ENCODE measurements around the gene PSMG3.

The PSMG3 gene

DNA sequence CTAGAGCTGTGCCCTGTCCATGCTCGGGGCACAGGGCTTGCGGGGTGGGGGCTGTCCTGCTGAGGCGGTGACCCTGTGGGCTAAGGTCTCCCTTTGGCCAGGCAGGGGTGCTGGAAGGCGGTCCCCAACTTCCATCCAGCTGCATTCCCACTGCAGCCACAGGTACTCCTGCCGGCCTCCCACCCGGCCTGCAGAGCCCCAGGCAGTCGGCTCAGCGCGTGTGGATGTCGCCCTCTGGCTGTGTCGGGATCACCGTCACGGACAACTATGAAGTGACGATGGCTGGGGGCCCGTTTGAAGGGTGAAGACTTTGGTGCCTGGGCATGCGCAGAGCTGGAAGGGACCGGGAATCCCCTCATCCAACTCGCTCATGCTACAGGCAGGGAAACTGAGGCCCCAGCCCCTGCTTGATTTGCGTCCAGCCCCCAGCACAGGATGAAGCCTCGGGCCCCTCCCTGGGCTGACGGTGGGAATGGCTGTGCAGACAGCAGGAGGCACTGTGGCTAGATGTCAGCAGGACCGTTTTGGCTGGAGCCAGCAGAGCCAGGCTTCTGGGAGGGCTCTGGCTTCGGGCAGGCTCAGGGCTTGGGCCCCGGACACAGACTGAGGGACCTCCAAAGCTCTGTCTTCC, 11.5 kb downstream of the PSMG3 start:
- no peak for DNase-seq (ENCODE audit: low read depth)

DNA sequence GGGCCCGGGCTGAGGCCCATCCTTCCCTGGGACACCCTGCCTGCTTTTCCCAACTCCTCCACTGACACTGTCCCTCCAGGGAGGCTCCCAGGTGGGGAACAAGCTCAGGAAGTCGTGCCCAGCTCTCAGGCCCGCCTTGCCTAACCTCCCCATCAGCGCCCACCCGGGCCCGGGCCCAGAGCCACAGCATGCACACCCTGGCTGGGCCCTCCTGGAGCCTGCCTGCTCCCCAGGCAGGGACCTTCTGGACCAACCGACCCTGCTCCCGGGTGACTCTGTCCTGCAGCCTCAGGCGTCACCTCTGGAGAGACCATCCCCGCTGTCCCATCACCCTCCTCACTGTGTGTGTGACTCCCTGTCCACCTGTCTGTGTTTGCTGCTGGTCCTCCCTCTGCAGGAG, 12.1 kb downstream of the PSMG3 start:
- DNase-seq (ENCODE audit: low read depth), result no peak

DNA sequence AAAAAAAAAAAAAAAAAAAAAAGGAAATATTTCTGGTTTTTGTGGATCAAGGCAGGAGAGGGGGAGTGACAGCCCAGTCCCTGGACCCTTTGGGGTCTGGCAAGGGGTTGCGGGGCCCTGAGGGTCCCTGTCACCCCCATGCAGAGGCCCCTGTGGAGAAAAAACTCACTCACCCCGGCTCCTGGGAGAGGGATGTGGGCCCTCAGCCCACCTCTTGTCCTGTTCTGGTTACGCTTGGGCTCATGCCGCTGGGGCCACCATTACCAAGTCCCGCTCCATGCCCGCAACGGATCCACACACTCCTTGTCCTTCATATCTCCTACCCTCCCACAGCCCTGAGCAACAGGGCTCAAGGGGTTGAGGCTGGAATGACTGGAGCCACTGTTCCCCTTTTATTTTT, 12.8 kb downstream of the PSMG3 start:
- no peak for DNase-seq (ENCODE audit: low read depth)

DNA sequence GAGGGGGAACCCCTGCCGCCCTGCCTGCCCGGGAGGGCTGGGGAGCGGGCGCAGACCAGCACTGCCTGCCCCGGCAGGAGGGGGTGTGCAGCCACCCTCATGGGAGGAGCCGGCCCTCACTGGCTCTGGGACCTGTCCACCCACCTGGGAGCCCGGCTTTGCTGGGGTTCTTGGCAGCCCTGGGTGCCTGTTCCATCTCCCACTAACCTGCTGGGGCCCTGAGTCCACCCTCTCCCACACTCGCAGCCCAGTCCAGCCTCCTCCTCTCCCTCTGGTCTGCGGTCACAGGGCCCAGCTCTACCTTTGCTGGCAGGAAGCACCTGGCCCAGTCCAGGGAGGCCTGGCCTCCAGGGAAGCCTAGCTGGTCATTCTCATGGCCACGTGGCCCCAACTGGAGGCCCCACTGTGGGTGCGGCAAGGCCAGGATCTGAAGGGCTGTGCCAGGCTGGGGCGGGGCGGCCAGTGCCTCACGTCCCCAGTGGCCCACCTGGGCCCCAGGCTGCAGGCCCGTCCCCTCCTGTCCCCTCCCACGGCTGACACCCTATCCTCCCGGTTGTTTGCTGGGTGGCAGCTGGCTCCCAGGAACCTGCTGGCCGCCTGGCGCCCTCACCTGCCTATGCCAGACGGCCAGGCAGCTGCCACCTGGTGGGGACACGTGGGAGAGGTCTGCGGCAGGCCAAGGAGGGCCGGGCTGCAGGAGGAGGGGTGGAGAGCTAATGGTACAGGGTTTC, 13.9 kb downstream of the PSMG3 start, which contains the start of gene TMEM184A:
TMEM184A (minus strand) TSS at position 393 of the 731 bp plus-strand sequence. CDS start 721 bp downstream, outside the sequence.
- DNase-seq (ENCODE audit: low read depth), result no peak

DNA sequence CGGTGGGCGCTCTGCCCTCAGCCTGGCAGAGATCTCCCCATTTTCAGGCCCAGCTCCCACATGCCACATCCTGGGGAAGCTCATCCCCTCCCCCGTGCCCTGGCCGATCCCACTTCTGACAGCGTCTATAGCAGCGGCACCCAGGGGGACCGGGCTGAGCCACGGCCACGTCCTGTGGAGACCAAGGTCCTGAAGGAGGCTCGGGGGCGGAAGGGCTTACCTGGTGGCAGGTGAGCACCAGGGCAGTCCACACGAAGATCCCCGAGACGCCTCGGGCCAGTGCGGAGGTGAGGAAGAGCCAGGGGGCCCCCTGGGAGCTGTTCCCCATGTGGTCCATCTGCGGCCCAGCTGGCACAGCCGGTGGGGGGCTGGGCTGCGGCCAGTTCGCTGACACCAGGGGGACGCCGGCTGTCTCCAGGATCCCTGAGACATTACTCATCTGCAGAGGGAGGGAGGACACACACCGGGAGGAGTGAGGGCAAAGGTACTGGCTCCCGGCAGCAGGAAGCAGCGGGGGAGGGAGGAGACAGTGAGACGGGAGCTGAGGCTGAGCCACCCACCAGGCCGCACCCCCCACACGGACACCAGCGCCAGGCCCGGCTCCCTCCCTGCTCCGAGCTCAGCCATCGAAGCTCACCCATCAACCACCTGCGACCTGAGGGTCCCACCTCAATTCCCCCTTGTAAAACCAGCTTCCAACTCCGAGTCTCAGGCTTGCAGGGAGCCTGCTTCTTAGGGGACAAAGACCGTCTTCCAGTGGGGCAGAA, 14.6 kb downstream of the PSMG3 start:
- no peak for DNase-seq (ENCODE audit: low read depth)

DNA sequence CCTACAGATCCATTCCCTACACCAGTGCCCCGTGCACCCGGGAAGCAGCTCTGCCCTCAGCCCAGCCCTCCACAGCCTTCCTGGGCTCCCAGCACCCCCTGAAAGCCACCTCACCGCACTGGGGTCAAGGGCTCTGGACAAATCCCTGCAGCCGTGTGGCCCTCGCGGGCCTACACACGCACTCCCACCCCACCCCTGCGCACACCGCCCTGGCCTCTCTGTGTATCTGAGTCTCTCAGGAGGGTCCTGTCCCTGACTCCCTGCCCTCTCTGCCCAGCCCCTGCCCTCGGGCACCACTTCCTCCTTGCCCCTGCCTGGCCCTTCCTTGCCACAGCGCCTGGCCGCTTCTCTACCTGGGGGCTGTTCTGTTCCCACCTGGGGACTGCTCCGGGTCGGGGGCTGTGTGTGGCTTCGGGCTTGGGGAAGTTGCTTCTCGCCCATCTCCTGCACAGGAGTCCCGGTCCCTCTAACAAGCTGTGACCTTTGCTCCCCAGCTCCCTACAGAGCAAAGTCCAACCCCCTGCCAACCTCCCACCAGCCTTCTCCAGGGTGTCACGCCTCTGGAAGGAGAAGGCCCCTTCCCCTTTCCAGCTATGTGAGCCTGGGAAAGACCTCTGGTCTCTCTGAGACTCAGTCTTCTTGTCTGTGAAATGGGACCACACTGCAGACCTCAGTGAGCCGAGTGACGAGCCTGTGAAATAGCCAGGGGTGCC, 15.3 kb downstream of the PSMG3 start:
- no peak for DNase-seq (ENCODE audit: low read depth)

DNA sequence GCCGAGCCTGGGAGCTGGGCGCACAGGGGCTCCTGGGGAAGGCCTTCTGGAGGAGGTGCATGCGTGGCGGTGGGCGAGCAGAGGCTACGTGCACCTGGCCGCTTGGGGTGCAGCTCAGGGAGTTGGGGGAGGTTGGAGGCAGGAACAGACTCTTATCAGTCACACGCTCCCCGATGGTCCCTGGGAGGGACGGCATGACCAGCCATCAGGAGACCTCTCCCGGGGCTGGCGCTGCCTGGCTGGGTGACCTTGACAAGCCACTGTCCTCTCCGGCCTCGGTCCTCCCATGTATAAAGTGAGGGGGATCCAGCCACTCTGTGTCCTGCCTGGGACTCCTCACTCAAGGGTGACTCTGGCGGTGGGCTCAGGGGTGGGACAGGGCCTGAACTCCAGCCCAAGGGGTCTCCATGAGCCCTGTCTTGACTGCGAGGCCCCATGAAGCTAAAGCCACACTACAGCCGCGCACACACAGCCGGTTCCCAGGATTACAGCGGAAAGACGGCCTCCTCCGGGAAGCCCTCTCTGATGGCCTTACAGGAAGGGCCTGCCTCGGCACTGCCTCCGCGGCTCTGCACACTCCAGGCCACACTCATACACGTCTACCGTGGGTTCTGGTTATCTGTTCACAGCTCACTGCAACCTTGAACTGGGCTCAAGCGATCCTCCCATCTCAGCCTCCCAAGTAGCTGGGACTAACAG, 16.2 kb downstream of the PSMG3 start:
- DNase-seq (ENCODE audit: low read depth), result no peak

DNA sequence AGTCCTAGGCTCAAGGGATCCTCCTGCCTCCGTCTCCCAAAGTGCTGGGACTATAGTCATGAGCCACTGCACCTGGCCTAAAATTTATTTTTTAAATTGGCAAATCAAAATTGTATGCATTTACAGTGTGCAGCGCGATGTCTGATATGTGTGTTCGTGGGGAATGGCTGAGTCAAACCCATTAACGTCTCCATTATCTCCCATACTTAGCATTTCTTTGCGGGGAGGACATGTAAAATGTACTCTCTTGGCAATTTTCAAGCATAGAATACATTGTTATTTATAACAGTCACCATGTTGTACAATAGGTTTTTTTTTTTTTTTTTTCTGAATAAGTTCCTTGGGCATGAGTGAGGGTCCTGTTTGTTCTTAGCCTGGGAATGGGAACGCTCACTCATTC, 17.6 kb downstream of the PSMG3 start:
- DNase-seq (ENCODE audit: low read depth), result no peak

DNA sequence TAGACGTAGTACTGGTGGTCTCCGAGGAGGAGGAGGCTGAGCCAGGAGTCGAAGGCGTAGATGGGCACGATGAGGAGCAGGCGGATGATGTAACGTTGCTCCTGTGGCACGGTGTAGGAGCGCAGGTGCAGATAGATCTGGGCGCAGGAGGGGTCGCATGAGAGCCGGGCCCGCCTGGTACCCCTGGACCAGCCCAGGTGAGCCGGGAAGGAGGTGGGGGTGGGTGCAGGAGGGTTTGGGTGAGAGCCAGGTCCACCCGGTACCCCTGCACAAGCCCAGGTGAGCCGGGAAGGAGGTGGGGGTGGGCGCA, 19.0 kb downstream of the PSMG3 start:
- DNase-seq (ENCODE audit: low read depth), result no peak

DNA sequence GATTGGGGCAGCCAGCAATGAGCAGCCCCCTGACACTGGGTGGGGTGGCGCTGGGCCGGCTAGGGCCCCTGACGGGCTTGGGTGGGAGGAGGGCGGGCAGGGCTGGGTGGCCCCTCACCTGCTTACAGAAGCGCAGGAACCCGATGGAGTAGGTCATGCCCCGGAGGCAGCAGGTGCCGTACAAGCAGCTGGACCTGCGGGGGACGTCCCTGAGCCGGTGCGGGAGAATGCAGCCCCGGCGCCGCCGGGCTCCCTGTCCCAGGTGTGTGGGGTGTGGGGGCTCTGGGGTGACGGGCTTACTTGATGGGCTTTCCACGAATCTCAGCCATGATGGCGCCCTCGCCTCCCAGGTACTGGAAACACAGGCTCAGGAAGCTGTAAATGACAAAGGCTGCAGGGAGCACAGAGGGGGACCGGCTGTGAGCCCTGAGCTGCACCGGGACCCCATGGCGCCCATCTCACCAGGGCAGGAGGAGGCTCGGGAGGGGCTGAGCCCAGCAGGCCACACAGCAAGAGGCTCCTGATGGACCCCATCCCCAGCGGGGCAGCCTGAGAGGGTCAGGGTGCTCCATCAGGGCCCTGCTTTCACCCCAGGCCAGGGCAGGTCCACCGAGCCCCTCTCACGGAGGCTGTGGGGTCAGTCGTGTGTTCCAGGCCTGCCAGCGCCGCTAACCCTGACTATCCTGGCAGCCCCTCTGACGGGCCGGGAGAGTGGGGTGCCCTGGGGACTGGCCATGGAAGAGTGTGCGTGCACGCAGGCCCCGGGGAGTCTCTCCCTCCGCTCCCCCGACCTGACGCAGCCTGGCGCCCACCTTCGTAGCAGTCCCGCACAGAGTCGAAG, 19.6 kb downstream of the PSMG3 start:
- no peak for DNase-seq (ENCODE audit: low read depth)

DNA sequence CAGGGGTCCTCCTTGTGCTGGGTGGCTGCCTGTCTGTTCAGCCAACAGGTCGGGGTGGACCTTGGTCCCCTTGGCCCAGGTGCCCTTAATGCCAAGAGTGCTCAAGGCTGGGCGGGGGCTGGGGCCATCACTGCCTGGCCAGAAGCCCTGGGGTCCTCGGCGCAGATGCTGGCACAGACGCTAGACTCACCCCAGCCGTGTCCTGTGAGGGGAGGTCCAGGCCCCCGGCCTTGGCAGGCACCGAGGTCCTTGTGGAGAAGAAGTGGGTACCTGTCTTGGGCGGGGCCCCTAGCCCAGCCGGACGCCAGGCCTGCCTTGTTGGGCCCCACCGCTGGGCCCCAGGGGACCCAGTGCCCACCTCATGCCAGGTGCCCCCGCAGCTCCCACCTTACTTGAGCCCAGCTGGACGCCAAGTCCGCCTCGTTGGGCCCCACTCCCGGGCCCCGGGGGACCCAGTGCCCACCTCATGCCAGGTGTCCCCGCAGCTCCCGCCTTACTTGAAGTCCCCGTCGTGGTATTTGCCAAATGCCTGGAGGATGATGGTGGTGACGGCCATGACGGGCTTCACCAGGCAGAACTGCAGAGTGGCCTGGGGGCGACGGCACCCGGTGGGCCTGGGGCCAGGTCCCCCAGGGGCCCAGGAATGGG, 20.4 kb downstream of the PSMG3 start:
- no peak for DNase-seq (ENCODE audit: low read depth)

DNA sequence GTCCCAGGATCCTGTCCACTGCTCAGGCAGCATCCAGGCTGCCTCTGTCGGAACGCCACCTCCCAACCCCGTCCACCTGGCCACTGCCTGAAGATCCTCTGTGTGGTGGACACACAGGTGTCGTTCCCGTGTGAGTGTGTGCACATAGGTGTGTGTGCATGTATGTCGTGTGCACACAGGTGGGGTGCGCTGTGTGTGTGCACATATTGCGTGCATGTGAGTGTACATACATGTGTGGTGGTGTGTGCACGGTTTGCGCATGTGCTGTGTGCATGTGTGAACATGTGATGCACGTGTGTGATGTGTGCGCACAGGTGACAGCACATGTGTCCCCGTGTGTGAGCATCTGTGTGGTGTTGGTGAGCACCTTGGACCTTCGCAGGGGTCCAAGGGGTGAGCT, 20.9 kb downstream of the PSMG3 start:
- no peak for DNase-seq (ENCODE audit: low read depth)

DNA sequence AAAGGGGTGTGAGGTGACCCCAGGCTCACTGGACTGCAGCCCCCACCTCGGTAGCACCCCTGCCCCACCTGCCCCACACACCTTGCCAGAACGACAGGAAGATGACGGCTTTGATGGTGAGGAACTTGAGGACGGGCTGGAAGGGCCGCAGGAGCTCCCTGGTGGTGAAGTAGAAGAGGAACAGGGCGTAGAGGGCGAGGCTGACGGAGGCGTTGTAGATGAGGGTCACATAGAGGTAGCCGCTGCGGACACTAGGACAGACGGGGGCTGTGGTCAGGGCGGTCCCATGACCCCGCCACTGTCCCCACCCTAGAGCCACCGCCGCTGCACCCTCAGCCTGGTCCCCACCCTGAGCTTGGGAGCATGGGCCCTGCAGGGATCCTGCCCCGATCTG, 21.4 kb downstream of the PSMG3 start:
- no peak for DNase-seq (ENCODE audit: low read depth)

DNA sequence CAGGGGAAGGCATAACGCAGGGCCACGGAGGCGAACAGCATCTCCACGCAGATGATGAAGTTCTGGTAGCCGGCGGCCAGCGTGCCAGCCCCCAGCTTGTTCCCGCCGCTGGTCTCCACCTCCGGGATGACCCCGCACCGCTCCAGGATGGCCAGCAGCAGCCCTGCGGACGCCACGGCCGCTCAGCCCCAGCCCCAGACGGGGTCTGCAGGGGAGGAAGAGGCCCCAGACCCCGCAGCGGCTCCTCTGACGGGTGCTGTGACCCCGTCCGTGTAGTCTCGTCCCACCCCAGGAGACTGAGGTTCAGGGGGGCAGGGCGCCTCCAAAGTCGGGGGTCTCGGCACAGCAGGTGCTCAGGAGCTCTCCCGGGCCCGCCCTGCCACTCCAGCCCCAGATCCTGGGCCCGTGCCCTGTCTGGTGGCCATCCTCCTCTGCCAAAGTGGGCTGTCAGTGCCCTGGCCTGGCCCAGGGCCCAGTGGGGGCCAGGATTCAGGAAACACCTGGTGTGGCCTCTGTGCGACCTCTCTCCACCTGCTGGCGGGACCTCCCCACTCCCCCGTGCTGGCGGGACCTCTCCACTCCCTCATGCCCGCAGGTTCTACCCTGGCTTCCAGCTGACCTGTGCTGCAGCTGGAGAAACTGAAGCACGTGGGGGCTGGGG, 21.9 kb downstream of the PSMG3 start:
- no peak for DNase-seq (ENCODE audit: low read depth)

DNA sequence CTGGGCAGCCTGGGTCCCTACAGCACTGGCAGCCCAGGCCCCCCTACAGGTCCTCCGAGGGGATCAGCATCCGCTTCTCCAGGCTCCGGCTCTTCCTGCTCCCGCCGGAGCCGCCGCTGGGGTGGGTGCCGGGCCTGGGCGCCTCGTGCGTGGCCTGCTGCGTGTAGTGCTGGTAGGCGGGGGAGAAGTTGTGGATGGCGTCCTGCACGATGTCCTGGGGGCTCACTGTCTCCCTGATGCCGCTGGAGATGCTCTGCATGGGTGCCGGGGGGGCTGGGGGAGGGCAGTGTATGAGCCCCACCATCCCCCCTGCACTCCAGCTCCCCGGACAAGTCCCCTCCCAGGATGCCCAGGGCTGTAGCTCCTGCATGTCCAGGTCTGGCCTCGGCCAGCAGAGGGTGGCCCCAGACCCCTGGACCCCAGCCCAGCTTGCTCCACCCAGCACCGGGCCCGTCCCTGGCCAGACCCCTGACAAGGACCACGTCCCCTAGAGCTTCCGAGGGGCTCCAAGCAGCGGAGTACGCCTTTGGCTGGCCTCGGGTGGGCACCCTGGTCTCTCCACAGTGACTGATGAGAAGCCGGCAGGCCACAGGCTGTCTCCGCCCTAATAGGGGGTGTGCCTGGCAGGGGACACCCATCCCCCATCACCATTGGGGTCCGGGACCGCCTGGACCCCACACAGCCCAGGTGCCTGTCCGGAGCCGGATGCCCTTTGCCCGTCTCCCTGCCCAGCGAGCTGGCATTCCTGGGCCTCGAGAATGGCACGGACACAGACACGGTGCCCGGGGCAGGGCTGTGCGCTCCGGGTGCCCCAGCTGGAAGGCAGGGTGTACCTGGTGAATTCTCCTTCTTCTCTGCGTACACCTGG, 22.7 kb downstream of the PSMG3 start:
- no peak for DNase-seq (ENCODE audit: low read depth)

DNA sequence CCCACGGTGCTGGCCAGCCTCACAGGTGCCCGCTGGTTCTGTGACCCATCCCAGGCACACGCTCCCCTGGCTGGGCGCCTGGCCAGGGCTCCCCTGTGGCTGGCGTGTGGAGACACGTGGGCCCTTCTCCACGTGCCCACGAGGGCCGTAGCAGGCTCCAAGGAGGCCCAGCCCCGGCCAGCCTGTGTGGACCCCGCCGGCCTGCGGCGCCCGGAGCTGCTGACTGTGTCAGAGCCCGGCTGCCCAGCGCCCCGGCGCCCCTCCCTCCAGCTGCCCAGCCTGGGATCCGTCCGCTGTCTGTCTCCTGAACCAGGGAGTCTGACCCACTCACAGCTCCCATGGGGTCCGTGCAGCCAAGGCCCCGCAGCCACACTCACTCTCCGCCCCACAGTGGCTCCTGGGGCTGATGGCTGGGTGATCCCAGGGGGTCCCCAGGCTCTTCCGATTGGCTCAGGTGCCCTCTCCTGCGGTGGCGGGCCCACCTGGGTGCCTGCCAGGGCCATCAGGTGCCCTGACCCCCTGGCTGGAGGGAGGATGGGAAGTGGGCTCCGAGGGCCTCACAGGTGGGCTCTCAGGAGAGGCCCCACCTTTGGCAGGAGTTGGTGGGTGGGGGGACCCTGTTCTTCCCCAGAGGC, 23.4 kb downstream of the PSMG3 start:
- no peak for DNase-seq (ENCODE audit: low read depth)

DNA sequence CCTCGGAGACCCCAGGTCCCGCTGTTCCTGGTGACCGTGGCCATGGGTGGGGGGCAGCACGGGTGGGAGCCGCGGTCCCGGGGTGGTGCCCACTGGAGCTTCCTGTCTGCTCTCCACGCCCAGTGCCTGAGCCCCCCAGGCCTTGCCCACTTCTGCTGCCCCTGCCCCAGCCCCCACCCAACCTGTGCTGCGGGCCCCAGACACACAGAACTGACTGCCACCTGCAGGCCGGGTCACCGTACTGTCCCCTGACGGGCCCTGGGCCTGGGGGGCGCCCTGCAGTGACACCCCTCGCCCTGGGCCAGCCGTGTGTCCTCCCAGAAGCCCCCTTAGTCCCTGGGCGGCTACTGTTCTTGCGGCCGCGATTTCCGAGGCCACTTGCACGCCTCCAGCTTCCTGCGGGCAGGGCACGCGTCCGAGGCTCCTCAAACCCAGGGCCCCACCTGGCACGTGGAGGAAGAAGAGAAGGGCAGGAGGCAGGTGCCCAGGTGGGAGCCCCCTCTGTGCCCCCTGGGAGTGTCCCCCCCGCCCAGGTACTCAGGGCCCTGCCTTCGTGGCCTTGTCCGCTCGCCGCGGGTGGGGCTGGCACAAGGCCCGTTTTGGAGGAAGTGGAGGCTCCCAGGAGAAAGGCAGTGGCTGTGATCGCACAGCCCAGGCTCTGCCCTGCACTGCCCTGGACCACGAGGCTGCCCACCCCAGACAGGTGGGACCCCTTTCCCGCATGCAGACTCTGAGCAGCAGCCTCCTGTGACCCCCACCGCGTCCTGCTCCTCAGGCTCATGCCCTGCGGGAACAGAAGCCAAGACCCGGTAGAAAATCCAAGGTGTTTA, 24.2 kb downstream of the PSMG3 start:
- DNase-seq (ENCODE audit: low read depth), result no peak

Data from activated T-cell treated with anti-CD3 and anti-CD28 coated beads for 24 hours (primary cell).